Stimulated activated CD4-positive, alpha-beta T cell treated with anti-CD3 and anti-CD28 coated beads, Interleukin-2, amount 100 ng/mL, for 48 hours (primary cell): Measurements from ENCODE around the gene C16orf92.

ENCODE experiments used
- DNase-seq, 2 donors: peaks; one replicate each; pipeline ENCODE4 v3.0.0-alpha.2; 2020

The C16orf92 gene

DNA sequence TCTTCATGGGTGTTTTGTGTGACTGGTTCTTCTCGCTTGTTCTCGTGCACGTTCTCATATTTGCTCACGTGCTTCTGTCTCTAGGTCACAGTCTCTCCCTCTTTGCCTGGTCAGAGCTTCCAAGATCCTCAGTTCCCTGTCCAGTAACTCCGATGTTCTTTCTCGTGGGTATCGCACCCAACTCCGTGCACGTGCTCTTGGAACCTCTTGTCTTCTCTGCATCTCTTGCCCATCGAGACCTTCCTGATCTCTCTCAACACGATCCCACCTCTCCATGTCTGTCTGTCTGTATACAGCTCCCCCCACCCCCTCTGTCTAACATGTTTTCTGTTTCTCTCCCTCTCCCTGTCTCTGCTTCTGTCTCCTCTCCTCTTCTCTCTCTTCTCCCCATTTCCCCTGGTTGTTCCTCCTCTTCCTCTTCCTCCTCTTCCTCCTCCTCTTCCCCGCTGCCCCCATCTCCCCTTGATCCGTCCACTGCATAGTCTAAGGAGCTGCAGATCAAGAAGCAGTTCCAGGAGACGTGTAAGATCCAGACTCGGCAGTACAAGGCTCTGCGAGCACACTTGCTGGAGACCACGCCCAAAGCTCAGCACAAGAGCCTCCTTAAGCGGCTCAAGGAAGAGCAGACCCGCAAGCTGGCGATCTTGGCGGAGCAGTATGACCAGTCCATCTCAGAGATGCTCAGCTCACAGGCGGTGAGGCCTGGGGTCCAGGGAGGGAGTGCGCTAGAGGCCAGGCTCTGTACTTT, 33.7 kb upstream of the C16orf92 start:
- no peak for DNase-seq

DNA sequence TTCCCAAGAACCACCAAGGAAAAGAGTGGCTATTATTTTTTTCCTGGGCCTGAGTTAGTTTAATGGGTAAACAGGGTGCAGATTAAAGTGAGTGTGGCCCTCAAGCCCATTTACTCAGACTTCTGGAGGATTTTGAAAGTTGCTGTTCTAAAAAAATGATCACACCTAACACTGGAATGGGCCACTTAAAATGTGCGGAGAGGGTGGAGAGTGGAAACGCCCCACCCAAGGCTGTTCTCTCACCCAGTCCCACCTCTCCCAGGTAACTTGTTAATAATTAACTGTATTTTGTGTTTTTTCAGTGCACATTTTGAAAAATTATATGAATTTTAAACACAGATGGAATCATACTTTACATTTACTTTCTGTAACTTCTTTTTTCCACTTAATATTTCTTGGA, 33.0 kb upstream of the C16orf92 start:
- DNase-seq: no peak

DNA sequence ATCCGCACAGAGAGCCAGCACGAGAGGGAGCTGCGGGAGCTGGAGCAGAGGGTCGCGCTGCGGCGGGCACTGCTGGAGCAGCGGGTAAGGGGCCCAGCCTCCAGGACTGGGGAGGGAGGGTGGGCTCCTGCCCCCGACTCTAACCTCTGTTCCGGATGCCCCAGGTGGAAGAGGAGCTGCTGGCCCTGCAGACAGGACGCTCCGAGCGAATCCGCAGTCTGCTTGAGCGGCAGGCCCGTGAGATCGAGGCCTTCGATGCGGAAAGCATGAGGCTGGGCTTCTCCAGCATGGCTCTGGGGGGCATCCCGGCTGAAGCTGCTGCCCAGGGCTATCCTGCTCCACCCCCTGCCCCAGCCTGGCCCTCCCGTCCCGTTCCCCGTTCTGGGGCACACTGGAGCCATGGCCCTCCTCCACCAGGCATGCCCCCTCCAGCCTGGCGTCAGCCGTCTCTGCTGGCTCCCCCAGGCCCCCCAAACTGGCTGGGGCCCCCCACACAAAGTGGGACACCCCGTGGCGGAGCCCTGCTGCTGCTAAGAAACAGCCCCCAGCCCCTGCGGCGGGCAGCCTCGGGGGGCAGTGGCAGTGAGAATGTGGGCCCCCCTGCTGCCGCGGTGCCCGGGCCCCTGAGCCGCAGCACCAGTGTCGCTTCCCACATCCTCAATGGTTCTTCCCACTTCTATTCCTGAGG, 32.0 kb upstream of the C16orf92 start:
- no peak for DNase-seq

DNA sequence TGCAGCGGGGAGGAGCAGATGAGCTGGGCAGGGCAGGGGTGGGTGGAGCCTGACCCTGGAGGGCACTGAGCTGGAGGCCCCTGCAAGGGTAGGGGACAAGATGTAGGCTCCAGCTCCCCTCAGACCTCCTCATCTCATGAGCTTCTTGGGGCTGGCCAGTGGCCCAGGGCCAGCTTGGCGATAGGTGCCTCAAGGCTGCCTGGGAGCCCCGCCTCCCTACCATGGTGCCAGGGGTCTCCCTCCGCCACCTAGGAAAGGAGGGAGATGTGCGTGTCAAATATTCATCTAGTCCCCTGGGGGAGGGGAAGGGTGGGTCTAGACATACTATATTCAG, 31.5 kb upstream of the C16orf92 start:
- no peak for DNase-seq

DNA sequence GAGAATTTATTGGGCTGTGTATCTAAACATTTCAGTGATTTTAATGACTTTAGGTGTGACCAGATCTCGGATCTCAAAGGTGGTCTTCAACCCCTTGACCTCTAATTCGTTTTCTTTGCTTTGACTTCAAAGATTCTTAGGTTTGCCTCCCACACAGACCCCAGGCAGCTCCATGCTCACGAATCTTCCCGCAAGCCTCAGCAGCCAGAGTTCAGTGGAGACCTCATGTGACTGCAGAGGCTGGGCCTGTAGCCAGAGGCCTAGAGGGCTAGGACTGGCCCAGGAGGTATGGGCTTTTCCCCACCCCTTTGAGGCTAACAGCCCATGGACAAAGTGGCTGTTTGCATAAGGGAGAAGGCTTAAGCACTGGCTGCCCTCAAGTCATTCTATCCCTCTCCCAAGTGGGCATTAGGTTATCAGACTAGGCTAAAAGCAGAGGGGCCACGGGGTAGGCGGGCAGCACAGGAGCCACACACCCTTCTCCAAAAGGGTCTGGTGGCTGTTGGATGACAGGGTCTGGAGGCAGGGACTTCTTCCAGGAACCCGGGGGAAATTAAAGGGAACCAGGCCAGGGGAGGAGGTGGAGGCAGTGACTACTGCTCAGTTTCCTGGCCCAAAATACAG, 30.5 kb upstream of the C16orf92 start:
- no peak for DNase-seq

DNA sequence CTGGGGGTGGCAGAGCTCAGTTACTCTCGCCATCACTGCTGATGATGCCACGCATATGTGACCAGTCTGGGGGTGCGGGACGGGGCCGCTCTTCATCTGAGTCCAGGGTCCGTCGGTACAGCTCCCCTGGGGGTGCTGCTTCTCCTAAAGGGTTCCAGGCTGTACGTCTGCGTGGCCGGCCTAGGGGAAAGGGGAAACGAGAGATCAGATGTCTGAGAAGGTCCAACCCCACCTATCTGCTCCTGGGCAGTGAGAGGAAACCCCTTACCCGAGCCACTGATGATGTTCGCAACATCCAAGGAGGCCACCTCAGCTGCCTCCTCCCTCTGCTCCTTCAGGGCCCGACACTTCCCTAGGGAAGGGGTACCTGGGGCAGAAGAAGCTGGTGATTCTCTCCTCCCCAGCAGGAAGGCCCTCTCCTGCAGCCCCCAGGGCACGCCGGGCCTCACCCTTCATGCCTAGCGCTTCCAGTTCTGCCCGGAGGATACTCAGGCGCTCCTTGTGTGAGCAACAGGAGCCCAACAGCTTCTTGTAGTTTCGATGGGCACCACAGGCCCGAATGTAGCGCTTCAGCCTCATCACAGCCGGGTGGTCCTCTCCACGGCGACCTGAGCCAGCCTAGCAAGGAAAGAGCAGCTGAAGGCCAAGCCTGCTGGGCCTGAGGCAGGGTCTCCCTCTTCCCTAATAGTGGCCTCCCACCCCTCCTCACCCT, 29.7 kb upstream of the C16orf92 start:
- DNase-seq: no peak

DNA sequence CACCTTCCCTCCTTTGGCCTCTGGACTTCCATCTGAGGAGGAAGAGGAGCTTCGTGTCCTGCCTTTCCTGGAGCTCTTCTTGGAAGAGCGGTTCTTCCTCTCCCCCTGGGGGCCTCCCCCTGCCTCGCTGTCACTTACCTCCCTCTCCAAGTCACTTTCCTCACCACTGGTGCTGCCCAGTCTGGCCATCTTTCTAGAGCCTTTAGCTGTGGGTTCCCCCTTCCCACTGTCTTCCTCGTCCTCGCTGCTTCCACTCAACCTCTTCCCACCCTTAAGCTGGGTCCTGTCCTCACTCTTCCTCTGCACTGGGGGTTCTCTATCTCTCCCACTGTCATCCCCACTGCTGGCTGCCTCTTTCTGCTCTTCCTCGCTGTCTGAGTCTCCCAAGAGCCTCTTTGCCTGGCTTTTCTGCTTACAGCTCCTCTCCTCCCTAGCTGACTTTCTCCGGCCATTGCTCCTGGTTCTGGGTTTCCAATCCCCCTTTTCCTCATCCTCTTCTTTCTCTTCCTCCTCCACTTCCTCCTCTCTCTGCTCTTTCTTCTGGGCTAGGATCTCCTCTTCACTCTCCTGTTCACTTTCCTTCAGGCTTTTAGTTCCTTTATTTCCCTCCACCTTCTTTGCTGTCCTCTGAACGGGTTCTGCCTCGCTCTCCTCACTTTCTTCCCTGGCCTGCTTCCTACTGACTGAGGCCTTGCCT, 28.9 kb upstream of the C16orf92 start:
- no peak for DNase-seq

DNA sequence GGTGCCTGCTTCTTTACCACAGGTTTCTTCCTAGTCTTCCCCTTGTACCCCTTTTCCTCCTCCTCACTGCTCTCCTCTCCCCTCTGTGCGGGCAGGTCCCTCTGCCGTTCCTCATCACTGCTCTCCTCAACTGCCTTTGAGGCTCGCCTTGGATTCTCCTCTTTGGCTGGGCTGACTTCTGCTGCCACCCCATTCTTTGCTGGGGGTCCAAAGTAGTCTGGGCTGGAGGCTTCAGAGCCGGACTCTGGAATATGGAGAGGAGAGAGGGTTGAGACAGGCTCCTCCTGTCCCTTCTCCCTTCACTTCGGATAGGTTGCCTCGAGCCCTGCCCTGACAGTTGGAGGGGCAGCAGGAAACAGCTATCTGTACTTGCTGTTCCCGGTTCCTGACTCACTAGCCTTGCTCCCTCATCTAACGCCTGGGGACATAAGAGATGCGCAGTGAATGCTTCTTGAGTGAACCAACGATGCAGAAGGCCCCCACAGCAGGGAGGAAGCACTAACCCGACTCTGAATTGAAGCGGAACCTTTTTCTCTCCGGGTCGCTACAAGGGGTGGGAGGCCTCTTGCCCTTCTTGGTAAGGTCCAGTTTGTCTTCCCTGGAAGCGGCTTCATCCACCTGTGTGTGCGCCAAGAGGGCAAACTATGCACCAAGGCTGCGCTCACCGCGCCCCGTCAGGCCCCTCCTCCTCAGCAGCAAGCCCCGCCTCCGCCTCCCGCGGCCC, 28.2 kb upstream of the C16orf92 start:
- peak; percentile 68 to 69 for DNase-seq

DNA sequence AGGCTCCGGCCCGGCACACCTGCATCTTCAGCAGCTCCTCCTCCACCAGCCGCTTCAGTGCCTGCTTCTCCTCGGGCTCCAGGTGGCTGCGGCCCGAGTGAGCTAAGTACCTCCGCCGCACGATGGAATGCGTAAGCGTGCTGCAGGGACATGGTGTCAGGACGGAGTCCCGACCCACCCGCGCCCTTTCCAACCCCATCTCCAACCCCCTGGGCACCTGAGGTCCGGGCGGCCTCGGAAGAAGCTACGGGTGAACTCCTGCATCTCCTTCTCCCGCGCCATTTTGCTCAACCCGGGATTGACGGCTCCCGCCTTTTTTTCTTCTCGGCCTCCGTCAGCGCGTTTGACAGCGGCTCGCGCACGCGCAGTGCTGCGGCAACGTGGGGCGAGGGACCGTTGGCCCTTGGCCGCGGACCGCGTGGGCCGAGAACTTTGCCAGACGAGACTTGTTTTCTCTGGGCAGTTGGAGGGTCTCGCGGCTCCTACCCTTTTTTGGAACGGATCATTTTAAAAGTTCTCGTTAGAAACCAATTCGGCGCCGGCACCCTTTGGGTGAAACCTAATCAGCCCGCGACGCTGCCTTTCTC, 27.6 kb upstream of the C16orf92 start, which contains the start of gene HIRIP3:
TSS of gene HIRIP3 (minus strand) at position 294 of the 587 bp plus-strand sequence. CDS start at position 282, 12 bp downstream.
- peak; percentile 81 to 83 for DNase-seq

DNA sequence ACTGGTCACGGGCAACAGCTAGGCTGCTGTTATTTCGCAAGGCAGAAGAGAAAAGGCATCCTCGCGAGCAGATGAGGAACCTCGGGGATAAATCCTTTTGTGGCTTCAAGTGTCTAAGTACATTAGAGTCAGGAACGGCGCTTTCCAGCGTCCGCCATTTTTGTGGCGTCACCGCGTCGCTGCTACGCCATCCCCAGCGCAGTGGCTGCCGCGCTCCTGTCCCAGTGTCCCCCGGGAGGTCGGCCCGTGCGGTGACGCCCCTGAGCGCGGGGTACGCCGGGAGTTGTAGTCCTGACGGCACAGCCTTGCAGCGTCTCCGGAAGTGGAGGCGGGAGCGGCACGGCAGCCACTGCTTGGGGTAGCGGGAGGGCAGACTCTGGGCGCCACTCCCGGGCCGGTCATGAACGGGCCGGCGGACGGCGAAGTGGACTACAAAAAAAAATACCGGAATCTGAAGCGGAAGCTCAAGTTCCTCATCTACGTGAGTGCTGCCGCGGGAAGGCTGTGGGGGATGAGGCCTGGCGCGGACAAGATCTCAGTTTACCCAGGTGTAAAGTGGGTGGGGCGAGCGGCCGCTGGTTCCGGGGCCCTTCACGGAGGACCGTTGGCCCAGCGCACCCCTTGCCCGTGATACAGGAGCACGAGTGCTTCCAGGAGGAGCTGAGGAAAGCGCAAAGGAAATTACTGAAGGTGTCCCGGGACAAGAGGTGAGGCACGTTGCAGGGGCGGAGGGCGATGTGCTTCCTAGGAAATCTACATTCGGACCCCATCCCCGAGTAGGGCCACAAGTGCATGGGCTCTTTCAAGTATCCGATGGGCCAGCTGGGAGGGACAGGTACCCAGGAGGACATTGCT, 26.9 kb upstream of the C16orf92 start, which contains the start of gene INO80E:
TSS of gene INO80E (plus strand) at position 331 of the 855 bp plus-strand sequence. CDS start at position 401, 70 bp downstream.
- DNase-seq: peak; percentile 98 to 99

DNA sequence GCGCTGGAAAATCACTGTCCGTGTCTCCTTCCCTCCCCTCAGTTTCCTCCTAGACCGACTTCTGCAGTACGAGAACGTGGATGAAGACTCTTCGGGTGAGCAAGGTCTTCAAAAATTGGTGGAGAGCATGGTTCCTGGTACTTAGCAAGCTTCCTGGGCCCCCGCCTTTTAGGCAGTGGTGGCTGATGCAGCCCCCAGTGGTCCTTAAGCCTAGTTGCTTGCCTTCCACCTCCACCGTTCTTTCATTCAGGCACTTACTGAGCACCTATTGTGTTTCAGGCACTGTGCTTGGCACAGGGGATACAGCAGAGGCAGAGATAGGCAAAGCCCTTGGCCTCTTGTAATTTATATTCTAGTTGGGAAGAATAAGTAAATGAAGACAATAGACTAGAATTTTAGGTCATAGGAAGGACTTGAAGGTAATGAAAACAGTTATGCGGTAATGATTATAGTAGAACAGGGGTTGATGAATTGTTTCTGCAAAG, 26.2 kb upstream of the C16orf92 start:
- DNase-seq: no peak

DNA sequence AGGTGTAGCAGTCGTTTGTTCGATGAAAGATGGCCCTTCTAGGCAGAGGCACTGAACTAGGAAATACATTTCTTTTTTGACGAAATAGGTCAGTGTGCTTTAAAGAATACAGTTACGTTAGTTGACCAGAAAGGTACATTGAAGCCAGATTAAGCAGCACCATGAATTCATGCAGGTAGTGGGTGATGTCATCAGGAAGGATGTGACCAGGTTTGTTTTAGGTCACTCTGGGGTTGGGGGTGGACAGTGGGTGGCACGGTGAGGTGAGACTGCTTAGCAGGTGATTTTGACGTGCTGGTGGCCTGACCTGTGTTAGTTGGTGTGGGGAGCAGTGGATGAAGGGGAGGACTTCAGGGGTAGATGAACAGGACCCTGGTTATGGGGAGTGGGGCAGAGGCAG, 23.4 kb upstream of the C16orf92 start:
- no peak for DNase-seq

DNA sequence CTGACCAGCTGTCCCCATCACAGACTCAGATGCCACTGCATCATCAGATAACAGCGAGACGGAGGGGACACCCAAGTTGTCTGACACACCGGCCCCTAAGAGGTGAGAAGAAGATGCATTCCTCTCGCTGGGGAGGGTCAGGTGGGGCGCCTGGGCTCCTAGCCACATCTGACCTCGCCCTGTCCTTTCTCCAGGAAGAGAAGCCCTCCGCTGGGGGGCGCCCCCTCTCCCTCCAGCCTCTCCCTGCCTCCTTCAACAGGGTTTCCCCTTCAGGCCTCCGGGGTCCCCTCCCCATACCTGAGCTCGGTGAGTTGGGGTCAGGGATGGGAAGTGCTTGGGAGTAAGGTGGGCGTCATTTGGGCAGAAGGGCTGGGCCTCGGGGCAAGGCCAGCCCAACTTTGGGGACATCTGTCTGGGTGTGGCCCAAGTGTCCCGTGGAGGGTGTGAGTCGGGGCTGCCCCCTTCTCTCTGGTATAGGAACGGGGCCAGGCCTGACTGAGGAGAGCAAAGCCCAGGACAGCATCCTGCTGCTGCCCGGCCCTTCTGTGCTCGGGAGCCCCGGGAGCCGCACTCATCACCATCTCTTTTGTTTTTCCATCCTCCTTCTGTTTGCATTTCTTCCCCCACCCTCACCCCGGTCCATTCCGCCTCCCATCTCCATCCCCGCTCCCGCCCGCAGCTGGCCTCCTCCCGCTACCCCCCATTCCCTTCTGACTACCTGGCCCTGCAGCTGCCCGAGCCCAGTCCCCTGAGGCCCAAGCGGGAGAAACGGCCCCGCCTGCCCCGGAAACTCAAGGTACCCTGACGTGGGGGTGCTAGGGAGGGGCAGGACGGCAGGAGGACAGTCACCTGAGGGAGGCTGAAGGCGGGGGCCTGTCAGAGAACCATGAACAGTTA, 22.0 kb upstream of the C16orf92 start:
- DNase-seq: no peak

DNA sequence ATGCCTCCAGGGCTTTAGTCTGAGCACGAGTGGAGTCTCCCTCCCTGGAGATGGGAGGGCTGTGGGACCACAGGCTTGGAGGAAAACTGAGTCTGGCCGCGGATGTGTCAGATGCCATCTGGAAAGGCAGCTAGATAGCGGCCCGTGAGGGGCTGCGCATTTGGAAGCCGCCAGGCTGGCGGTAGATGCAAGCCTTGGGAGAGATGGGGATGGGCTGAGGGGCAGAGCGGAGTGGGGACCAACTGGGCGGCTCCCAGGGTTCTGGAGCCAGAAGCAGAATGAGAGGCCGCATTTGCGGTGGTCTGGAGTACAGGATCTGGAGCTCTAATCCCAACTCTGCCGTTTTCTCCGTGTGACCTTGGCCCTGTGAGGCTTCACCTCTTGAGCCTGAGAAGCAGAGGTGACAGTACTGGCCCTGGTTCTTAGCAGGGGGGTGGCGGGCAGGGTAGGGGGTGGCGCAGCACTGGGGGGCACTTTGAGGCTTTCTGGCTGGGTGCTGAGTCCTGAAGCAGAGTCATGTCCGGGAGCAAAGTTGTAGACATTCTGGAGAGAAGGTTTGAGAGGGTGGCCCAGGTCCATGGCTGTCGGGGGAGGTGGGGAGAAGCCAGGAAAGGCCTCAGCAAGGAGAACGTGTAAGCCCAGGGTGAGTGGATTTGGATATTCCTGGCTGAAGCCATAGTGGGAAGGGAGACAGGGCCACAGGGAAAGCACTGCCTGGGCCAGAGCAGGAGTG, 20.2 kb upstream of the C16orf92 start:
- DNase-seq: no peak

DNA sequence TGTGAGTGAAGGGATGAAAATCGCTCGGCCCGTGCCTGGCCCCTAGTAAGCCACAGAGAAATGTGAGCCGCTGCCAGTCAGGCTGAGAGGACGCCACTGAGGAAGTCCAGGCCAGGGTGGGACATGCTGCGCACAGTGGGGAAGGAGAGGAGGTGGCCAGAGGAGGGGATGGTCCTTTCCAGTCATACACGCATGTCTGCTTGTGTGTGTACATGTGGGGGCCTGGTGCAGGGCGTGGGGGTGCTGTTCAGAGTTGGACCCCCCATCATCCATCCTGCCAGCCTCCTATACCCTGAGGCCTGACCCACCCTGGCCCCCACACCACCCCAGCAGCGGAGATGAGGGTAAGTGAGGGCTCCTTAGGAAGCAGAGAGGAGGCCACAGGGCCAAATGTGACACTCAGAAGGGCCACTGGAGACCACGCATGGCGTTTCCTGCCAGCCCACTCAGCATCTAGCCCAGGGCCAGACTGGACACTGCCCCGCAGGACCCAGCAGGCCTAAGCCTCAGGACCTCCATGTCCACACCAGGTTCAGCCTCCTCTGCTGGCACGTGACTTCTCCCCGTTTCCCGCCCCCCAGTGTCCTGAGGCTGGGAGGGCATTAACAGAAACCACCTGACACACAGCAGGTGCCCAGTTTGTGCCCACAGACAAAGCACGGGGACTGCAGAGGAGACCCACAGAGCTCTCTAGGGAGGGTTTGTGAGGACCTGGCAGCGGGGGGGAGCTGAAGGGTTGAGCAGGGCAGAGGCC, 19.2 kb upstream of the C16orf92 start:
- DNase-seq: no peak

DNA sequence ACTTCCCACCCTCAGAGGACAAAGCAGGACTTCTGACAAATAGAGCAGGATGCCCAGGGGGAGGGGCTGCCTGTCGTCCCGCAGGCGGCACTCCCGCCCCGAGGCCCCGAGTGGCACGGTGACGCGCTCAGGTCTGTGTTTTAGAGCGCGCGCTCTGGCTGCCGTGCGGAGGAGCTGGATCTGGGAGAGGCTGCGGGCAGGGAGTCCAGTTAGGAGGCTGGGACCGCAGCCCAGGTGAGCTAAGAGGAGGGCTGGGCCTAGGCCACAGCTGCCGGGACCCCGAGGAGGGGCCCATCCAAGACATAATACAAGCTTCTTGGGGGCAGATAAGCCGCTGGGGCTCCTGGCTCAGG, 18.6 kb upstream of the C16orf92 start:
- DNase-seq: no peak

DNA sequence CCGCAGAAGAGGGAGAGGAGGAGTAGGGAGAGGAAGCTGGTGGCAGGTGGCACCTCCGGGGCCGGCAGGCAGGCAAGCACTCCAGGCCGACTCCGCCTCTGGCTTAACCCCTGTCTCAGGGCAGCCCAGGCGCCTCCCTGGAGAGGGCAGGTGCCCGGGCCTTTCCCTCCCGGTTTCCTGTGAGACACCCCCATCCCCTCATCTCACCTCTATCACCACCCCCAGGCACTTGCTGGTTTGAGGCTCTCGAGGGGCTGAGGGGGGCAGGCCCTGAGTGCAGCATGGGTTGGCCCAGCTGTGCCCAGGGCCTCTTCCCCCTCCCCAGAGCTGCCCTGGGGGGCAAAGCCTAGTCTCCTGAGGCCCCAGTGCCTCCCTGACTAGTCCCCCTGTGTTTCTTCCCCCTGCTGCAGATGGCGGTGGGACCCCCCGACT, 18.2 kb upstream of the C16orf92 start:
- no peak for DNase-seq
